ENCODE results near the gene HEBP1. TPM values are rescaled to one million over a fixed set of nuclear protein-coding genes. Genes with fewer than 3 reads are reported as not detected.

Gene HEBP1
- total and polyA plus RNA-seq, 8 donors, result 58.9 to 81.1 (median 66.7) TPM

- no peak for ATAC-seq
- intact Hi-C loops (cut with DNase I), result no loop called here
- H3K9me3 ChIP-seq, result no peaks in the 10 kb centered on the region
Observed at GRCh38 chr12:12954878-12955625, 45.0 kb downstream of the HEBP1 start.

GRCh38 chr12:12954356-12954755, 45.7 kb downstream of the HEBP1 start:
- H3K4me1 ChIP-seq, result no peaks in the 10 kb centered on the region
- DNase-seq (no peak), ATAC-seq (no peak)
- H3K9me3 ChIP-seq, result no peaks in the 10 kb centered on the region
- peaks cover 0 to 6% of the 10 kb centered on the region in 2 donors for H3K36me3 ChIP-seq
- no peaks in the 10 kb centered on the region for H3K27me3 ChIP-seq
- no peak overlapping the region for H3K27ac ChIP-seq
- intact Hi-C loops (cut with DNase I), result no loop called here
- no peak overlapping the region for H3K4me3 ChIP-seq
- TF ChIP-seq CTCF (IDR thresholded peaks at IDR 0.05), result no peak

More at GRCh38 chr12:12954878-12955625, 45.0 kb downstream of the HEBP1 start:
- no peaks in the 10 kb centered on the region for H3K27me3 ChIP-seq
- no peak overlapping the region for H3K4me3 ChIP-seq
- H3K4me1 ChIP-seq, result no peaks in the 10 kb centered on the region
- no peak overlapping the region for H3K27ac ChIP-seq
- no peak for DNase-seq
- no peaks in the 10 kb centered on the region for H3K36me3 ChIP-seq
- TF ChIP-seq CTCF (IDR thresholded peaks at IDR 0.05), result no peak

- ATAC-seq, result no peak
- Histone ChIP-seq H3K9me3 (no peaks in the 10 kb centered on the region), H3K4me1 (no peaks in the 10 kb centered on the region), H3K36me3 (peaks cover 0 to 7% of the 10 kb centered on the region in 2 donors), H3K4me3 (no peak within 1 kb of the TSS), H3K27me3 (no peaks in the 10 kb centered on the region), H3K27ac (no peak within 1 kb of the TSS)
- intact Hi-C loops (cut with DNase I), result no loop called here
- TF ChIP-seq CTCF (IDR thresholded peaks at IDR 0.05), result no peak
- no peak for DNase-seq
Observed at GRCh38 chr12:12952036-12952435, 48.0 kb downstream of the HEBP1 start, which contains the start of gene GPRC5D. Gene GPRC5D, minus strand, starts transcription at chr12:12952170. Its CDS starts 1,786 bp downstream, at chr12:12950384.

GRCh38 chr12:12951504-12951903, 48.6 kb downstream of the HEBP1 start:
- no peak for ATAC-seq
- no peak for DNase-seq
- no peak overlapping the region for H3K27ac ChIP-seq
- H3K27me3 ChIP-seq, result no peaks in the 10 kb centered on the region
- H3K4me1 ChIP-seq, result no peaks in the 10 kb centered on the region
- H3K4me3 ChIP-seq, result no peak overlapping the region
- H3K9me3 ChIP-seq, result no peaks in the 10 kb centered on the region
- peaks cover 0 to 7% of the 10 kb centered on the region in 2 donors for H3K36me3 ChIP-seq
- intact Hi-C loops (cut with DNase I), result no loop called here
- no peak for TF ChIP-seq CTCF (IDR thresholded peaks at IDR 0.05)

GRCh38 chr12:12947902-12948301, 52.2 kb downstream of the HEBP1 start:
- ATAC-seq, result no peak
- H3K36me3 ChIP-seq, result peaks cover 0 to 7% of the 10 kb centered on the region in 2 donors
- TF ChIP-seq CTCF (IDR thresholded peaks at IDR 0.05), result no peak
- no peak overlapping the region for H3K27ac ChIP-seq
- no peaks in the 10 kb centered on the region for H3K4me1 ChIP-seq
- intact Hi-C loops (cut with DNase I), result no loop called here
- H3K27me3 ChIP-seq, result no peaks in the 10 kb centered on the region
- H3K4me3 ChIP-seq, result no peak overlapping the region
- DNase-seq, result no peak
- H3K9me3 ChIP-seq, result no peaks in the 10 kb centered on the region

All from left lung (tissue), 10 donors.